ENCODE data around the gene BCR.
"Not testable (repeated sequence)": the region's sequence is repeated elsewhere in the genome, so short reads cannot be mapped to it uniquely, and the experiment has no call there.

Gene BCR
- total RNA-seq, result 127 to 197 (median 196) reads per million in 3 donors

GRCh38 chr22:23180301-23180892 is at the start of gene BCR:
Gene BCR, plus strand, starts transcription at chr22:23180509. Its CDS starts 452 bp downstream, at chr22:23180961.
- Histone ChIP-seq H3K27ac (ENCODE audit: insufficient read depth, low read length, poor library complexity, severe bottlenecking) (peak within 1 kb of the TSS; percentile 47), H3K9me3 (ENCODE audit: control insufficient read depth, low read length) (no peaks in the 10 kb centered on the region), H3K4me3 (ENCODE audit: insufficient read depth, low read depth, low read length, poor library complexity, severe bottlenecking) (peak within 1 kb of the TSS; percentile 71), H3K27me3 (replicated peaks; ENCODE audit: control insufficient read depth, insufficient read depth, low read length, poor library complexity, severe bottlenecking) (no peaks in the 10 kb centered on the region), H3K4me1 (ENCODE audit: control insufficient read depth, insufficient read depth, low read length, poor library complexity, severe bottlenecking) (peaks cover 48% of the 10 kb centered on the region), H3K36me3 (ENCODE audit: control insufficient read depth, insufficient read depth, low read length) (no peaks in the 10 kb centered on the region)
- peak; percentile 46 to 52 (median 50) for DNase-seq

GRCh38 chr22:23130697-23131096 is 49.6 kb upstream of the BCR start:
- H3K36me3 ChIP-seq (ENCODE audit: control insufficient read depth, insufficient read depth, low read length), result no peaks in the 10 kb centered on the region
- no peaks in the 10 kb centered on the region for H3K27me3 ChIP-seq (replicated peaks; ENCODE audit: control insufficient read depth, insufficient read depth, low read length, poor library complexity, severe bottlenecking)
- H3K4me1 ChIP-seq (ENCODE audit: control insufficient read depth, insufficient read depth, low read length, poor library complexity, severe bottlenecking), result peaks cover 4% of the 10 kb centered on the region
- no peak overlapping the region for H3K4me3 ChIP-seq (ENCODE audit: insufficient read depth, low read depth, low read length, poor library complexity, severe bottlenecking)
- no peaks in the 10 kb centered on the region for H3K9me3 ChIP-seq (ENCODE audit: control insufficient read depth, low read length)
- H3K27ac ChIP-seq (ENCODE audit: insufficient read depth, low read length, poor library complexity, severe bottlenecking), result no peak overlapping the region
- no peak for DNase-seq

DNA sequence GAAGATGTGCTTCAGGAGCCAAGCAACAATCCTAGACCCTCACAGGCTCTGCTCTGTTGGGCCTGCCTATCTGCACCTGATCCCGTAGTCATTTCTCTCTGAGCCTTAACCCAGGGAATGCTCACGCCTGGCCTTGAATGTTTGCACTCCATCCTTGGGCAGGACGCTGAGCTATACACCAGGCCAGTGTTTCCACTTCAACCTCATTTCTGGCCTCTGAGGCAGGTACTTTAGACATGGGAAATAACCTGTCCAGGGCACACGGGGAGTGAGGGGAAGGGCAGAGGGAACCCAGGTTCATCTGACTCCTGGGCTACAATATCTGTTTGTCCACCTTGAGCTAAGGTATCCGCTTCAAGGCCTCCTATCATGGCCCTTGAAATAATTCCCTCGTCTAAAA is 48.4 kb upstream of the BCR start:
- no peak for DNase-seq
- H3K27ac ChIP-seq (ENCODE audit: insufficient read depth, low read length, poor library complexity, severe bottlenecking), result no peak overlapping the region
- H3K36me3 ChIP-seq (ENCODE audit: control insufficient read depth, insufficient read depth, low read length), result no peaks in the 10 kb centered on the region
- no peaks in the 10 kb centered on the region for H3K27me3 ChIP-seq (replicated peaks; ENCODE audit: control insufficient read depth, insufficient read depth, low read length, poor library complexity, severe bottlenecking)
- H3K9me3 ChIP-seq (ENCODE audit: control insufficient read depth, low read length), result no peaks in the 10 kb centered on the region
- no peak overlapping the region for H3K4me3 ChIP-seq (ENCODE audit: insufficient read depth, low read depth, low read length, poor library complexity, severe bottlenecking)
- peaks cover 13% of the 10 kb centered on the region for H3K4me1 ChIP-seq (ENCODE audit: control insufficient read depth, insufficient read depth, low read length, poor library complexity, severe bottlenecking)

DNA sequence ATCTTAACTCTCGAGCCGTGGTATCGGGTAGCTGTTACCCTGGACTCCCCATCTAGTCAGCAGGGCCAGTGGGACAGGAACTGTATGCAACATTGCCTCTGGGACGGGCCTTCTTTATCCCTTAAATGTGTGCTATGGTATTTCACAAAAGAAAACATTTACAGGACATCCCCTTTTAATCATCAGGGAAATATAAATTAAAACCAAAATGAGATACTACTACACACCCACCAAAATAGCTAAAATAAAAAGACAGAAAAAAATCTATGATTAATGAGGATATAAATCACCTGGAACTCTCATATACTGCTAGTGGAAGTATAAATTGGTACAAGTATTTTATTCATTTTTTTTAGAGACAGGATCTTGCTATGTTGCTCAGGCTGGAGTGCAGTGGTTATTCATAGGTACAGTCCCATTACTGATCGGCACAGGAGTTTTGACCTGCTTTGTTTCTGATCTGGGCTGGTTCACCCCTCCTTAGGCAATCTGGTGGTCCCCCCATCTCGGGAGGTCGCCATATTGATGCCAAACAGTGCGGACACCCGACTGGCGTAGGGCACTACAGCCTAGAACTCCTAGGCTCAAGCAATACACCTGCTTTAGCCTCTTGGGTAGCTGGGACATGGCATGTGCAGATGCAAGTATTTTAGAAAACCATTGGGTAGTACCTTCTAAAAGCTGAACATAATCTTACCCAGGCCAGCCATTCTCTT is 47.8 kb upstream of the BCR start:
- Histone ChIP-seq H3K36me3 (ENCODE audit: control insufficient read depth, insufficient read depth, low read length) (no peaks in the 10 kb centered on the region), H3K27ac (ENCODE audit: insufficient read depth, low read length, poor library complexity, severe bottlenecking) (no peak overlapping the region), H3K9me3 (ENCODE audit: control insufficient read depth, low read length) (no peaks in the 10 kb centered on the region), H3K4me1 (ENCODE audit: control insufficient read depth, insufficient read depth, low read length, poor library complexity, severe bottlenecking) (peaks cover 19% of the 10 kb centered on the region), H3K27me3 (replicated peaks; ENCODE audit: control insufficient read depth, insufficient read depth, low read length, poor library complexity, severe bottlenecking) (no peaks in the 10 kb centered on the region), H3K4me3 (ENCODE audit: insufficient read depth, low read depth, low read length, poor library complexity, severe bottlenecking) (no peak overlapping the region)
- no peak for DNase-seq

- DNase-seq, result no peak
- H3K4me1 ChIP-seq (ENCODE audit: control insufficient read depth, insufficient read depth, low read length, poor library complexity, severe bottlenecking), result peaks cover 28% of the 10 kb centered on the region
- no peaks in the 10 kb centered on the region for H3K27me3 ChIP-seq (replicated peaks; ENCODE audit: control insufficient read depth, insufficient read depth, low read length, poor library complexity, severe bottlenecking)
Observed at GRCh38 chr22:23133922-23134321, 46.4 kb upstream of the BCR start.

GRCh38 chr22:23136991-23137390 is 43.3 kb upstream of the BCR start:
- H3K4me1 ChIP-seq (ENCODE audit: control insufficient read depth, insufficient read depth, low read length, poor library complexity, severe bottlenecking), result peaks cover 45% of the 10 kb centered on the region
- not testable (repeated sequence) for H3K36me3 ChIP-seq (ENCODE audit: control insufficient read depth, insufficient read depth, low read length); H3K27me3 ChIP-seq (replicated peaks; ENCODE audit: control insufficient read depth, insufficient read depth, low read length, poor library complexity, severe bottlenecking); H3K4me3 ChIP-seq (ENCODE audit: insufficient read depth, low read depth, low read length, poor library complexity, severe bottlenecking); H3K9me3 ChIP-seq (ENCODE audit: control insufficient read depth, low read length); DNase-seq
- H3K27ac ChIP-seq (ENCODE audit: insufficient read depth, low read length, poor library complexity, severe bottlenecking), result peak overlapping the region; percentile 68

More at GRCh38 chr22:23133922-23134321, 46.4 kb upstream of the BCR start:
- no peaks in the 10 kb centered on the region for H3K36me3 ChIP-seq (ENCODE audit: control insufficient read depth, insufficient read depth, low read length)
- H3K27ac ChIP-seq (ENCODE audit: insufficient read depth, low read length, poor library complexity, severe bottlenecking), result no peak overlapping the region
- H3K9me3 ChIP-seq (ENCODE audit: control insufficient read depth, low read length), result no peaks in the 10 kb centered on the region
- no peak overlapping the region for H3K4me3 ChIP-seq (ENCODE audit: insufficient read depth, low read depth, low read length, poor library complexity, severe bottlenecking)

DNA sequence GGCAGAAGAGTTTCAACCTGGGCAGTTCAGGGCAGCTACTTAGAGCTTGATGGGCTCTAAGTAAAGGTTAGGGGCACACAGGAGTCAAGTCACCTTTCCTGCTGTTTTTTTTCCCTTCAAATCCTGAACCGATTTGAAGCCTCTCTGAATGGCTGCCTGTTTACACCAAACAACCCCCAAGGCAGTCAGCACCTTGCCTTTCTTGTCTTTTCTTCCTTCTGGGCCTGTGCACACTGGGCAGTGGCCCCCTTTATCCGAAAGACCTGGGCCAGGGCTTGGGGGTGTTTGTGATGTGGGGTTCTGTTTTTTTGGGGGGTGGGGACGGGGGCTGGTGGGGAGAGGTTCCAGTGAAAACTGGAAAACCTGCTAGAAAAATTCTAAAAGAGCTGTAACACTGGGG is 42.8 kb upstream of the BCR start:
- Histone ChIP-seq H3K4me1 (ENCODE audit: control insufficient read depth, insufficient read depth, low read length, poor library complexity, severe bottlenecking) (peaks cover 48% of the 10 kb centered on the region), H3K9me3 (ENCODE audit: control insufficient read depth, low read length) (no peaks in the 10 kb centered on the region), H3K36me3 (ENCODE audit: control insufficient read depth, insufficient read depth, low read length) (no peaks in the 10 kb centered on the region), H3K27me3 (replicated peaks; ENCODE audit: control insufficient read depth, insufficient read depth, low read length, poor library complexity, severe bottlenecking) (no peaks in the 10 kb centered on the region), H3K27ac (ENCODE audit: insufficient read depth, low read length, poor library complexity, severe bottlenecking) (peak overlapping the region; percentile 68), H3K4me3 (ENCODE audit: insufficient read depth, low read depth, low read length, poor library complexity, severe bottlenecking) (no peak overlapping the region)
- no peak for DNase-seq

DNA sequence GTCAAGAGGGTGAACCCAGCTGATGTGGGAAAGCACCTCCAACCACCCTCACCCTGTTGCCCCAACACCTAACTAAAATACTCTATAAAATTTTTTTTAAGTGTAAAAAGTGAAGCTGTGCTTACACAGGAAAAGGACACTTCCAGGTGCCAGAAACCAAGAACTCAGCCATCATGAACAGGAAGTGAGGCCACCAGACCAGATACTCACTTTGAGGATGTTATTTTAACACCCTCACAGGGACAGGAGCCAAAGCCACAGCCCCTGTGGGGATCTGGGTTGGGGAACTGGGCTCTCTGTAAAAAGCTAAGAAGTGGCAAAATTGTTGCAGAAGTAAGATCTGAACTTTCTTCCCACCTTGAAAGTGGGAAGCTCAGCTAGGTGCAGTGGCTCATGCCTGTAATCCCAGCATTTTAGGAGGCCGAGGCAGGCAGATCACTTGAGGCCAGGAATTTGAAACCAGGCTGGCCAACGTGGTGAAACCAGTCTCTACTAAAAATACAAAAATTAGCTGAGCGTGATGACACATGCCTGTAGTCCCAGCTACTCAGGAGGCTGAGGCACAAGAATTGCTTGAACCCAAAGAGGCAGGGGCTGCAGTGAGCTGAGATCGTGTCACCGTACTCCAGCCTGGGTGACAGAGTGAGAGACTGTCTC is 42.3 kb upstream of the BCR start:
- Histone ChIP-seq H3K27me3 (replicated peaks; ENCODE audit: control insufficient read depth, insufficient read depth, low read length, poor library complexity, severe bottlenecking) (no peaks in the 10 kb centered on the region), H3K9me3 (ENCODE audit: control insufficient read depth, low read length) (no peaks in the 10 kb centered on the region), H3K4me1 (ENCODE audit: control insufficient read depth, insufficient read depth, low read length, poor library complexity, severe bottlenecking) (peaks cover 54% of the 10 kb centered on the region), H3K36me3 (ENCODE audit: control insufficient read depth, insufficient read depth, low read length) (no peaks in the 10 kb centered on the region), H3K4me3 (ENCODE audit: insufficient read depth, low read depth, low read length, poor library complexity, severe bottlenecking) (no peak overlapping the region), H3K27ac (ENCODE audit: insufficient read depth, low read length, poor library complexity, severe bottlenecking) (peak overlapping the region; percentile 68)
- DNase-seq, result peak; percentile 30 to 40 (median 39)

DNA sequence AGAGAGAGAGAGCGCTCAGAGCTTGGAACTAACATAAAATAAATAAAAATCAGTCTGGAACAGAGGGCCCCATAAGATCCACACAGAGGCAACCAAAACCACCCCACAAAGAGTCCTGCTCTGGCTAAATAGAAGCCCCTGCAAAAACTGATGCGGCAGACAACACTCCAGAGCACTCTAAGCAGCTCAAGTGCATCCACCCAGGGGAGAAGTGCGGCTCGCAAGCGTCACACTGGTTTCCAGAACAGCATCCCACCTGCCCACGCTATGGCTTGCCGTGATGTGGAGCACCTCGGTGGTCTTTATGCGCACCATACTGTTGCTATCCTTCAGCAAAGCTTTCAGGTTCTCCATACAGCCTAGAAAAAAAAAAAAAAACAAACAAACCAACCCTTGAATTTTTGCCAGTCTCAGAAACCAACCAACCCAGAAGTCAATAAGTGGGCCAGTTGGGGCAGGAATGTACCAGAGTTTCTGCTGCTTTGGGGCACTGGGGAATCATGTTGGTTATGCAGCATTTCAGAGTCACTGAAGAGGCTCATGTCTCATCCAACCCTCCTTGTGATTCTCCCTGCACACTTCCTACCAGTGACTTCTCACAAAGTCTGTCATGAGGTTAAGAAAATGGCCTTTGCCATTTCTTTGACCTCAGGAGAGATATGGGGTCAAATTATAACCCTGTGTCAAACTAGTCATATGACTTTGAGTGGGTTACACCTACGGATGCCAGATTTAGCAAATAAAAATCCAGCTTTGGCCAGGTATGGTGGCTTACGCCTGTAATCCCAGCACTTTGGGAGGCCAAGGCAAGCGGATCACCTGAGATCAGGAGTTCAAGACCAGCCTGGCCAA is 41.5 kb upstream of the BCR start:
- Histone ChIP-seq H3K4me1 (ENCODE audit: control insufficient read depth, insufficient read depth, low read length, poor library complexity, severe bottlenecking) (peaks cover 55% of the 10 kb centered on the region), H3K36me3 (ENCODE audit: control insufficient read depth, insufficient read depth, low read length) (no peaks in the 10 kb centered on the region), H3K27me3 (replicated peaks; ENCODE audit: control insufficient read depth, insufficient read depth, low read length, poor library complexity, severe bottlenecking) (no peaks in the 10 kb centered on the region), H3K9me3 (ENCODE audit: control insufficient read depth, low read length) (no peaks in the 10 kb centered on the region), H3K4me3 (ENCODE audit: insufficient read depth, low read depth, low read length, poor library complexity, severe bottlenecking) (no peak overlapping the region), H3K27ac (ENCODE audit: insufficient read depth, low read length, poor library complexity, severe bottlenecking) (peak overlapping the region; percentile 68)
- no peak for DNase-seq

All from effector memory CD4-positive, alpha-beta T cell (primary cell).